Measurements from ENCODE around the gene UBE3A. TPM values are rescaled to one million over a fixed set of nuclear protein-coding genes. Genes with fewer than 3 reads are reported as not detected.

Gene UBE3A
- total and polyA plus RNA-seq, 10 of the 15 experiments (the other 5 are each of a cell fraction or from before 2014, with no cell fraction given) = 29.4 to 82.9 (median 58.7) TPM

GRCh38 chr15:25381579-25381978 lies 57.2 kb downstream of the UBE3A start:
- peaks cover 0 to 7% of the 10 kb centered on the region in 2 experiments; a peak in 2 of 4 replicates for H3K36me3 ChIP-seq (ENCODE audit: control insufficient read depth in 2 of 2, insufficient read depth in 2 of 2, low read length in 1 of 2)
- no peaks in the 10 kb centered on the region for H3K4me1 ChIP-seq (ENCODE audit: control insufficient read depth, insufficient read depth, low read length)
- peaks cover 5% of the 10 kb centered on the region for H3K79me2 ChIP-seq (ENCODE audit: control insufficient read depth, insufficient read depth, low read length)
- WGBS (ENCODE audit: insufficient coverage, insufficient replicate concordance, low lambda C conversion rate, missing lambda C conversion rate) = 87% methylated on average over 5 of the region's 5 CpGs
- ATAC-seq (no peak), FAIRE-seq (no peak), DNase-seq (ENCODE audit: low read depth, low spot score) (no peak)
- POLR2A ChIA-PET = no interaction called here
- CTCF ChIA-PET = no interaction called here
- H4K20me1 ChIP-seq (ENCODE audit: control insufficient read depth, insufficient read depth) = no peaks in the 10 kb centered on the region
- no peak overlapping the region for H3K27ac ChIP-seq (ENCODE audit: control insufficient read depth, insufficient read depth)
- H3K9ac ChIP-seq (ENCODE audit: control insufficient read depth, insufficient read depth, low read length) = no peak overlapping the region
- BruUV-seq (replicated peaks) = no TSS peak
- SMC1A ChIA-PET (ENCODE audit: uncharacterized antibody, unreplicated experiment) = interaction anchor here (0.9 to 1.0 kb wide), 2 partner anchors 13 to 35 kb away, joined by 3 read pairs; no protein-coding TSS in a partner anchor
- H3K4me3 ChIP-seq = no peak overlapping the region
- H3K27me3 ChIP-seq (replicated peaks in 1 of 2; ENCODE audit: control insufficient read depth in 2 of 2, insufficient read depth in 2 of 2, low read length in 1 of 2) = no peaks in the 10 kb centered on the region
- intact Hi-C loops (cut with micrococcal nuclease; ENCODE audit: unreplicated experiment) = no loop called here
- H3K4me2 ChIP-seq (ENCODE audit: control insufficient read depth, insufficient read depth) = no peak overlapping the region
- in situ Hi-C loops (cut with MboI) = no loop called here
- RAD21 ChIA-PET (ENCODE audit: unreplicated experiment) = no interaction called here
- H3K9me3 ChIP-seq (replicated peaks; ENCODE audit: control insufficient read depth, insufficient read depth, low read length) = peaks cover 15% of the 10 kb centered on the region
- no peak overlapping the region for H2AFZ ChIP-seq (ENCODE audit: control insufficient read depth, low read depth, low read length)
- TF ChIP-seq SIN3A (IDR thresholded peaks at IDR 0.05; ENCODE audit: low read depth, low read length) = no peak
- TF ChIP-seq BACH1 (IDR thresholded peaks at IDR 0.05; ENCODE audit: borderline replicate concordance) = no peak
- no peak for TF ChIP-seq ZNF687 (IDR thresholded peaks at IDR 0.05)
- no peak for TF ChIP-seq PML (IDR thresholded peaks at IDR 0.05; ENCODE audit: low read length)
- TF ChIP-seq NFYA (IDR thresholded peaks at IDR 0.05; ENCODE audit: borderline replicate concordance, low read depth, low read length) = no peak
- TF ChIP-seq REST (IDR thresholded peaks at IDR 0.05; ENCODE audit: low read depth, low read length) = no peak
- TF ChIP-seq SPI1 (IDR thresholded peaks at IDR 0.05; ENCODE audit: borderline replicate concordance, insufficient read depth, low read depth, low read length) = no peak
- no peak for TF ChIP-seq TCF7 (IDR thresholded peaks at IDR 0.05; ENCODE audit: borderline replicate concordance)
- no peak for TF ChIP-seq PRDM15 (CRISPR knock-in tag; IDR thresholded peaks at IDR 0.05)
- TF ChIP-seq ETV6 (conservative IDR thresholded peaks at IDR 0.05 in 1 of 2, IDR thresholded peaks at IDR 0.05 in 1 of 2; ENCODE audit: borderline replicate concordance in 1 of 2, low read depth in 1 of 2) = no peak

All from GM12878 (cell line).